GM20000 (cell line): ENCODE data around the gene DNAAF6.

Source experiments
- DNase-seq: peaks from one replicate; pipeline ENCODE4 v3.0.0; 2012; ENCODE audit warnings: low spot score
- TF ChIP-seq, protein P1 (sequence below): IDR thresholded peaks from 2 replicates; pipeline ENCODE4 v1.5.1; 2012; ENCODE audit warnings: mild to moderate bottlenecking, control low read depth; ENCODE audit errors: extremely low read depth, missing control alignments

Gene DNAAF6

GRCh38 chrX:107227780-107228485 is 21.5 kb downstream of the DNAAF6 start:
- TF ChIP-seq, protein P1, sequence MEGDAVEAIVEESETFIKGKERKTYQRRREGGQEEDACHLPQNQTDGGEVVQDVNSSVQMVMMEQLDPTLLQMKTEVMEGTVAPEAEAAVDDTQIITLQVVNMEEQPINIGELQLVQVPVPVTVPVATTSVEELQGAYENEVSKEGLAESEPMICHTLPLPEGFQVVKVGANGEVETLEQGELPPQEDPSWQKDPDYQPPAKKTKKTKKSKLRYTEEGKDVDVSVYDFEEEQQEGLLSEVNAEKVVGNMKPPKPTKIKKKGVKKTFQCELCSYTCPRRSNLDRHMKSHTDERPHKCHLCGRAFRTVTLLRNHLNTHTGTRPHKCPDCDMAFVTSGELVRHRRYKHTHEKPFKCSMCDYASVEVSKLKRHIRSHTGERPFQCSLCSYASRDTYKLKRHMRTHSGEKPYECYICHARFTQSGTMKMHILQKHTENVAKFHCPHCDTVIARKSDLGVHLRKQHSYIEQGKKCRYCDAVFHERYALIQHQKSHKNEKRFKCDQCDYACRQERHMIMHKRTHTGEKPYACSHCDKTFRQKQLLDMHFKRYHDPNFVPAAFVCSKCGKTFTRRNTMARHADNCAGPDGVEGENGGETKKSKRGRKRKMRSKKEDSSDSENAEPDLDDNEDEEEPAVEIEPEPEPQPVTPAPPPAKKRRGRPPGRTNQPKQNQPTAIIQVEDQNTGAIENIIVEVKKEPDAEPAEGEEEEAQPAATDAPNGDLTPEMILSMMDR = no peak

GRCh38 chrX:107228486-107228819 is 22.0 kb downstream of the DNAAF6 start:
- TF ChIP-seq, protein P1 = no peak
- DNase-seq = no peak

More at GRCh38 chrX:107227780-107228485, 21.5 kb downstream of the DNAAF6 start:
- no peak for DNase-seq

- TF ChIP-seq, protein P1 = no peak
- no peak for DNase-seq
Observed at GRCh38 chrX:107272431-107272921, 66.1 kb downstream of the DNAAF6 start.

GRCh38 chrX:107273795-107274194 is 67.4 kb downstream of the DNAAF6 start:
- TF ChIP-seq, protein P1 = no peak
- DNase-seq = no peak

DNA sequence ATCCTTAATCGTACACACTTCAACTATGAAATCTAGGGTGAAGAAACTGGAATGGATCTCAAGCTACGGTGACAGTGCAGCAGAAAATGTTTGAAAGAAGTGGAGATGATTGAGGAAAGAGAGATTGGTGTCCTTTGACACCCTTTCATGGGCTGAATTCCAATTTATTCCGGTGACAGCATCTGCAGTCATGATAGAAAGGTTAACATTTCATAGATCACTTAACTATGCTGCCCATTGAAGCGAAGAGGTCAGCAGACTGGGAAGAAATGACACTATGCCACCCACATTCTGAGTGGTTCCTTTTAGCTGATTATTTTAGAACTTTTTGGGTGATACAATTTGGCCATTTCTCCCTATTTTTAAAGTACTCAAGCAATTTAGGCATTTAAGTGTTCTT is 82.3 kb downstream of the DNAAF6 start:
- DNase-seq = no peak
- TF ChIP-seq, protein P1 = no peak

- TF ChIP-seq, protein P1 = no peak
- DNase-seq = no peak
Observed at GRCh38 chrX:107290019-107290418, 83.6 kb downstream of the DNAAF6 start.

GRCh38 chrX:107293056-107293455 is 86.6 kb downstream of the DNAAF6 start:
- DNase-seq = no peak
- TF ChIP-seq, protein P1 = no peak
